HL-60 (cell line): ENCODE data around the gene EAF1.

Experiments
- CTCF ChIP-seq: IDR thresholded peaks from one replicate; pipeline ENCODE4 v1.5.1; 2011; ENCODE audit warnings: low read length, control low read depth, inconsistent platforms; ENCODE audit not compliant: insufficient read depth
- GABPA ChIP-seq: IDR thresholded peaks from 2 replicates; pipeline ENCODE4 v1.6.1; 2012; ENCODE audit warnings: low read depth
- POLR2AphosphoS5 ChIP-seq: IDR thresholded peaks from 2 replicates; pipeline ENCODE4 v1.6.1; 2012; ENCODE audit warnings: low read depth
- SPI1 ChIP-seq: IDR thresholded peaks from 2 replicates; pipeline ENCODE4 v1.6.1; 2012; ENCODE audit warnings: low read depth, mild to moderate bottlenecking, borderline replicate concordance
- TF ChIP-seq, protein P1 (sequence below): IDR thresholded peaks from 2 replicates; pipeline ENCODE4 v1.6.1; 2012; ENCODE audit warnings: low read depth; ENCODE audit not compliant: insufficient replicate concordance

- no peak for TF ChIP-seq CTCF
- TF ChIP-seq POLR2AphosphoS5 = no peak
- TF ChIP-seq GABPA = no peak
- TF ChIP-seq, protein P1, sequence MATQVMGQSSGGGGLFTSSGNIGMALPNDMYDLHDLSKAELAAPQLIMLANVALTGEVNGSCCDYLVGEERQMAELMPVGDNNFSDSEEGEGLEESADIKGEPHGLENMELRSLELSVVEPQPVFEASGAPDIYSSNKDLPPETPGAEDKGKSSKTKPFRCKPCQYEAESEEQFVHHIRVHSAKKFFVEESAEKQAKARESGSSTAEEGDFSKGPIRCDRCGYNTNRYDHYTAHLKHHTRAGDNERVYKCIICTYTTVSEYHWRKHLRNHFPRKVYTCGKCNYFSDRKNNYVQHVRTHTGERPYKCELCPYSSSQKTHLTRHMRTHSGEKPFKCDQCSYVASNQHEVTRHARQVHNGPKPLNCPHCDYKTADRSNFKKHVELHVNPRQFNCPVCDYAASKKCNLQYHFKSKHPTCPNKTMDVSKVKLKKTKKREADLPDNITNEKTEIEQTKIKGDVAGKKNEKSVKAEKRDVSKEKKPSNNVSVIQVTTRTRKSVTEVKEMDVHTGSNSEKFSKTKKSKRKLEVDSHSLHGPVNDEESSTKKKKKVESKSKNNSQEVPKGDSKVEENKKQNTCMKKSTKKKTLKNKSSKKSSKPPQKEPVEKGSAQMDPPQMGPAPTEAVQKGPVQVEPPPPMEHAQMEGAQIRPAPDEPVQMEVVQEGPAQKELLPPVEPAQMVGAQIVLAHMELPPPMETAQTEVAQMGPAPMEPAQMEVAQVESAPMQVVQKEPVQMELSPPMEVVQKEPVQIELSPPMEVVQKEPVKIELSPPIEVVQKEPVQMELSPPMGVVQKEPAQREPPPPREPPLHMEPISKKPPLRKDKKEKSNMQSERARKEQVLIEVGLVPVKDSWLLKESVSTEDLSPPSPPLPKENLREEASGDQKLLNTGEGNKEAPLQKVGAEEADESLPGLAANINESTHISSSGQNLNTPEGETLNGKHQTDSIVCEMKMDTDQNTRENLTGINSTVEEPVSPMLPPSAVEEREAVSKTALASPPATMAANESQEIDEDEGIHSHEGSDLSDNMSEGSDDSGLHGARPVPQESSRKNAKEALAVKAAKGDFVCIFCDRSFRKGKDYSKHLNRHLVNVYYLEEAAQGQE = no peak
- TF ChIP-seq SPI1 = no peak
These were observed 3.2 kb downstream of the EAF1 start for GRCh38 chr3:15430624-15431023.
